Measurements from ENCODE around the gene PCYOX1L.

The PCYOX1L gene

DNA sequence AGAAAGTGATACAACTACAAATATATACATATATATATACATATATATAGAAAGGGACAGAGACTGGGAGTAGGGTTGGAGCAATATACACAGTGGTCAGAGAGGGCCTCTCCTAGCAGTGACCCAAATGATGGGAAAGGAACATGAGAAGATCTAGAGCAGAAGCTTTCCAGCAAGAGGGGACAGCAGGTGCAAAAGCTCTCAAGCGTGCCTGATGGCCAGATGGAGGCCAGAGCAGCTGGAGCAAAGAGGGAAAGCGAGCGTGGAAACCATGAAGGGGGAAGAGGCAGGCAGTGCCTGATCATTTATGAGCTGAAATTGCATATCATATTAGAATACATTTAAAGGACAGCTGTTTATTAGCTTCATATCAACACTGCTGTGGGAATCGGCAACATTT is 20.1 kb upstream of the PCYOX1L start:
- no peak for DNase-seq

DNA sequence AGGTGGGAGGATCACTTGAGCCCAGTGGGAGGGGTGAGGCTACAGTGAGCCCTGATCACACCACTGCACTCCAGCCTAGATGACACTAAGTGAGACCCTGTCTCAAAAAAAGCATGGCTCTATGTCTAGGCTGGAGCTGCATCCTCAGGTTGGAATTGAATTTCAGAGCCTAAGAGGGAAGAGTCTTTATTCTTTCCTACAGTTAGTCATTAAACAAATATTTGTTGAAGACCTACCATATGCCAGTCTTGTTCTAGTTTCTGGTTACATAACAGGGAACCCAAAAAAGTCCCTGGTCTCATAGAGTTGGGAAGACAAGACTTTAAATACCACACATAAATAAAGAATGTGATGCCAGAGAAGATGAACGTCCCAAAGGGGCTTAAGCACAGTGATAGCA is 19.5 kb upstream of the PCYOX1L start:
- DNase-seq, result no peak

DNA sequence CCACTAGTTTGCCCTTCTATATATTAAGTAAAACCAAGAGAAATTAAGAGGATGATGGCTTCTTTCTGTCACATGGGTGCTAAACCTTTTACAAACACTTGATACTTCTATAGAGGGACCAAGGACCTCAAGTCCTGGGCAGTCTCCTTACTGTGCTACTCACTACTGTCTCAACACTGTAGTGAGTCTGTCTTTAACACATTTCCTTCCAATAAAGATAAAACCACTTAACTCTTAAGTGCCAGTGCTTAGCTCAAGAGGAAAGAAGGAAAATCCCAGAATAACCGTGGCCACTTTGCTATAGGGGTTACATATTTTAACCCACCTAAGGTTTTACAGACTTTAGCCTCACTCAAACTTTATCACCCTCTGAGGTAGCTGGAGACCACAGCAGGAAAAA is 16.9 kb upstream of the PCYOX1L start:
- no peak for DNase-seq

DNA sequence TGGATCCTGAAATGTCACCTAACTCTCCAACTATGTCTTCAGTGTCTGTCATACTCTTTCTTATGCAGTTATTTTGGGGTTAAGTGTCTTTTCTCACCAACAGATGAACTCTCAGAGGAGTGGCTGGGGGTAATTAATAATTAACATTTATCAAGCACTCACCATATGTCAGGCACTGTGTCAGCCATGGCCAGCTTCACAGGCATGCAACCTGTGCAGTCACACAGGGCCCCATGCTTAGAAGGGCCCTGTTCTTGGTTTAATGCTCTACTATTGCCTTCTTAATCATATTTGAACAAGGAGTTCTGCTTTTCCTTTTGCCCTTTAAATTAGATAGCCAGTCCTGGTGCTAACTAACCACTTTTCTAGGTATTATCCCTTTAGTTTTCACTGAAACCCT is 16.0 kb upstream of the PCYOX1L start:
- DNase-seq, result no peak

DNA sequence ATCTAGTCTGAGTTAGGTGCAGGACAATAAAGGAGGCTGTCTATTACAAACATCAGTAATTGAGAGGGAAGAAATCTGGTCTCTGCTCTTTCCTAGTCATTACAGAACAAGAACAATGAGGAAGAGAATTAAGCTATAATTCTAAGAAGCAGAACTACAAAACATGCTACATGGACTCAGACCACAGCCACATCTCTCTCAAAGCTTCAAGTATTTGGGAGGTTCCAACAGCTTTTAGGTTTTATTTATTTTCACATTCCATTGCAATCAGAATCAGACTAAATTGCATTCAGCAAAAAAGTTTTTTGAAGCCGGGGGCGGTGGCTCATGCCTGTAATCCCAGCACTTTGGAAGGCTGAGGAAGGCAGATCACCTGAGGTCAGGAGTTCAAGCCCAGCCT is 13.7 kb upstream of the PCYOX1L start:
- DNase-seq, result no peak

DNA sequence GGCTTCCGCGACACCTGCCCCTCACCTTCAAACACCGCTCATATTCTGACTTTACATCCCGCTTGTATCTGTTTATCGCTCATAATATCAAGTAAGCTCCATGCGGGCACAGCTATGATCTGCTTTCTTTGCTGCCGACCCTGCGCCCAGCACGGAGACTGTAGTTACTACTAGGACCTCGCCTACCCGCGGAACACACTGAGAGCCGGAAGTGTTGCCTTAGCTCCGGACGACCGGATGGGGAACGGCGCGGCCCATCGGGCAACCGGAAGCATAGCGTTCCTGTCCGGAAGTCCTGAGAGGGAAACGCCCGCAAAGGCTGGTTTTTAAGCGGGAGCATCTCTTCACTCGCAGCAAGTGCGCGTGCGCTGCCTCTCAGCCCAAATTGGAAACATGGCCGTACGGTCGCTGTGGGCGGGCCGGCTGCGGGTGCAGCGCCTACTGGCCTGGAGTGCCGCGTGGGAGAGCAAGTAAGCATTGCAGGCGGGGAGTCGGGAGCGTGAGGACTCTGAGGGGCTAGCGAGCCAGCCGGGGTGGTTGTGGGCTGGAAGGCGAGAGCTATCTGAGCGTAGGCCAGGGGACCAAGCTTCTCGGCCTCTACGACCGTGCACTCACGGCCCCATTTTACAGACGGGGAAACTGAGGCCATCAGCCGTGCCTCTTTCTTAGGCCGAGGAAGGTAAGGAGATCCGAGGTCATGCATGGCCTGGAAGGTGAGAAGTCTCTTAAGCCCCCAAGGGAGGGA is 12.5 kb upstream of the PCYOX1L start, which contains the start of gene GRPEL2:
GRPEL2 (plus strand) TSS at position 353 of the 745 bp plus-strand sequence; CDS start at position 394, 41 bp downstream.
- DNase-seq, result peak; percentile 98

DNA sequence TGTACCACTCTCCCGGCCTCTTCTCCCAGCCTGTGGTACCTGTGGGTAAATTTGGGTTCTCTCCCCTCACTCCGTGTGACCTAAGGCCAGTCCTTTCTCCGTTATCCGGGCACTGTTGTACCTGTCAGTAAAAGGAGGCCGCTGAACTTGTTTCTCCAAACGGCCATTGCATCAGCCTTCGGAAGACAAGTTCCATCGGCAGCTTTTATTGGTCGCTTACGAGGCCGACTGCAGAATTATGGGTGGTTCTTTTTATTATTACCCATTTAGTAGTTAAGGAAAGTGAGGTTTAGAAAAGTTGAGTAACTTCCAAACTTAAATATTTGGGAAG is 12.0 kb upstream of the PCYOX1L start:
- DNase-seq, result peak; percentile 45

DNA sequence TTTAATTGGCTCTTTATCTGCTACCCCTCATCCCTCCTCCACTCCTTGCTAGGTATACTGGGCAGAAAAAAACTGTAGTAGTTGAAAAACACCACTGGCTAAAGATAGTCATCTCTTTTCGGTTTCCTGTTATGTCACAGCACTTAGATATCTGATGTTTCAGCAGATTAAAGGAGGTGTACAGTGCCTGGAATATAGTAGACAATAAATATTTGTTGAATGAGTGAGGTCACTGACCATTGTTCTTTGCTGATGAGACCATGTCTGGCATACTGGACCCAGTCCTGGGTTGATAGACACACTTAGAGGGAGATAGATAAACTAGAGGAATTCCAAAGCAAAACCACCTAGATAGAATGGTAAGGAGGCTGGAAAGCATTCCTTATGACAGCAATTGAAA is 9.3 kb upstream of the PCYOX1L start:
- DNase-seq, result no peak

DNA sequence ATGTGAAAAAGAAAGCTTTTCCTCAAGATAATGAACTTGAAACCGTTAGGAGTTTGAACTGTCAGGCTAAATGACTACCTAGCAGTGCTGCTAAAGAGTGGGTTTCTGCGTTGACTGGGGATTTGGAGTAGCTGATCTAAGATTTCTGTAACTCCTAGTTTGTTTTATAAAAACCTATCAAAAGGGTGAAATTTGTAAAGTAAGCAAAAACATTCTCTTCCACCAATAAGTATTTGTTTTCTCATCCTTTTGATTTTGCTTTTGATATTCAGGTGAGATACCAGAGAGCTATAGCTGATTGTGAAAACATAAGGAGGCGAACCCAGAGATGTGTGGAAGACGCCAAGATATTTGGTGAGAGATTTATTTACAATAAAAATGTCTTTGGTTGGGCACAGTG is 8.5 kb upstream of the PCYOX1L start:
- DNase-seq, result no peak

DNA sequence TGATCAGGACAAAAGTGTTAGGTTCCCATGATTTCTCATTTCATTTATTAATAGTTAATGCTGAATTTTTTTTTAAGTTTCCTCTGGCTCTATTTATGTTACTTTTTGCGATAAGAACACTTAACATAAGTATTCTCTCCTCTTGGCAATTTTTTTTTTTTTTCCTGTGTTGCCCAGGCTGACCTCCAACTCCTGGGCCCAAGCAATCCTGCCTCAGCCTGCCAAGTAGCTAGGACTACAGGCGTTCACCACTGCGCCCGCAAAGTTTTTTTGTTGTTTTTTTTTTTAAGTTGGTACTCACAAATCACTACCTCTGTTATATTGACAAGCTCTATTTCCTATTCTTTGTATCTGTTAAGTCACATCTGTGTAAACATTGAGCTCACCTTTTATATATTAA is 5.7 kb upstream of the PCYOX1L start:
- DNase-seq, result no peak

DNA sequence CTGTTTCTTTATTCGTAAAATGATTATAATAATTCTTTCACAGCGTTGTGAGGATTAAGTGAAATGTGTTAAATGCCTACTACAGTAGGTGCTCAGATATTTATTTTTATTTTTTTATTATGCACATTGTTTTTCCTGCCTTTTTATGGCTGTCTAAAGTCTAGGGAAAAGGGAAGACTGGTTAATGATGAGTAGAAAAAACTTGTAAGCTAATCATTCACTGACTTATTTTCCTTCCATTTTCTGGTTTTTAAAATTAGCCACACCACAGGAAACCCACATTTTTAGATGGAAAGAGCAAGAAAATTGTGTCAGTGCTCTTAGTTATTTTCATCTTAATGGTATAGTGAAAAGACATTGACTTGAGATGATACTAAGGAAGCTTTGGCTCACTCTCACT is 3.9 kb upstream of the PCYOX1L start:
- no peak for DNase-seq

DNA sequence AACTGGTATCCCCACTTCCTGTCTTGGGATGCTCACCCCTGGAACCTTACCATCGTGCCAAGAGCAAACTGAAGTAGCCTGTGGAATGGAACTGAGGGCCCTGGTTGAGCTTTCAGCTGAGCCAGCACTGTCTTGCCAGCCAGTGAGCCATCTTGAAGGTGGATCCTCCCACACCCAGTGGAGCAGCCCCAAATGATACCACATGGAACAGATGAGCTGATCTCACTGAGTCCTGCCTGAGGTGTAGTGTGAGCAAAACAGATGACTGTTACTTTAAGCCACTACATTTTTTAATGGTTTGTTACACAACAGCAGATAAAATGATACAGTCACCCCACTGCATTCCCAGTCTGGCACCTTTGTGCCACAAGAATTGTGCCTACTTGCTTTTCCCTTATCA is 2.2 kb upstream of the PCYOX1L start:
- no peak for DNase-seq

DNA sequence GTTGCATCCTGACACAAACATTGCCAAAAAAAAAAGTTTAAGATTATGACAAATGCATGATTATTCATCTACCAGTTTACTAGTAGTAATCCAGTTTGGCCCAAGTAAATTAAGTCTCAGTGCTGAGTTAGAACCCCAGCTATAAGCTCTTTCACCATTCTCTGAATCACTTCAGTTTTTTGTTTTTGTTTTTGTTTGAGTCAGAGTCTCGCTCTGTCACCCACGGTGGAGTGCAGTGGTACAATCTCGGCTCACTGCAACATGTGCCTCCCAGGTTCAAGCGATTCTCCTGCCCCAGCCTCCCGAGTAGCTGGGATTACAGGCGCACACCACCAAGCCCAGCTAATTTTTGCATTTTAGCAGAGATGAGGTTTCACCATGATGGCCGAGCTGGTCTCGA is 1.5 kb upstream of the PCYOX1L start:
- DNase-seq, result no peak

DNA sequence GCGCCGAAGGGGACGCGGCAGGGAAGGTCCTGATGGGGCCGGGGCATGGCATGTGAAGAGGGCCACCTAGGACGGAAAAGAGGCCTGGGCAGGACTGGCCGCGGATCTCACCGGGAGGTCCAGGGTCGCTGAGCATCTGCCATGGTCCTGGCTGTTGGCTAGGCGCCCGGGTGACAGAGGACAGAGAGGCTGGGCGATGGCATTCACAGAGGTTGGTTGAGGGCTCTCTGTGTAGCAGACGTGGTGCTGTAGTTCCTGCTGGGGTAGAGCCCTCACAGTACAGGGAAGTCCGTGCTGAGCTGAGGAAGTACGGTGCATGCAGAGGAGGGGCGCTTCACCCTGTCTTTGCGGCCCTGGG is 427 bp downstream of the PCYOX1L start:
- no peak for DNase-seq

DNA sequence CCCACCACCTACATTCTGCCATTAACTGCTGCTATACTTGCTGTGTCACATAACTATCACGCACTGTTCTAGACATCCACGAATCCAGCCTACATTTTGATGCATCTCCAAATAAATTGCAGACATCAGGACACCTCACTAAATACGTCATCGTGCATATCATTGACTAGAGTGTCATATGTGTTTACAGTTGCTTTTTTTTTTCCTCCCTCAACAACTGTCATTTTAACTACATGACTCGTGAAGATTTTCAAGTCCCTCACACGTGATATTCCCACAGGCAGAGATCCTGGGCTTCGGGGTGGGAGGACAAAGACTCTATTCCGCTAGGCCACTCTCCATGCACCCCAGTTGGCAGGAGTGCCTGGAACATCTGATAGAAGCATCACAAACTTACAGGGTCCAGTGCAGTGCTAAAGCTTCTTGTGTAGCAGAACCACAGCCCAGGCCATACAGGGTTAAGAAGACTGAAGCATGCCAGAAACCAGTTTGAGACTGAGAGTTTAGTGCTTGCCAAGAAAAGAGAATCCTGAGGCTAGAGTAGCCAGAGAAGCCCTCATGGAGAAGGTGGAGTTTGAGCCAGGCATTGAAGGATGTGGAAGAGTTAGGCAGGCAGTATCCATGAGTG is 1.1 kb downstream of the PCYOX1L start:
- no peak for DNase-seq

DNA sequence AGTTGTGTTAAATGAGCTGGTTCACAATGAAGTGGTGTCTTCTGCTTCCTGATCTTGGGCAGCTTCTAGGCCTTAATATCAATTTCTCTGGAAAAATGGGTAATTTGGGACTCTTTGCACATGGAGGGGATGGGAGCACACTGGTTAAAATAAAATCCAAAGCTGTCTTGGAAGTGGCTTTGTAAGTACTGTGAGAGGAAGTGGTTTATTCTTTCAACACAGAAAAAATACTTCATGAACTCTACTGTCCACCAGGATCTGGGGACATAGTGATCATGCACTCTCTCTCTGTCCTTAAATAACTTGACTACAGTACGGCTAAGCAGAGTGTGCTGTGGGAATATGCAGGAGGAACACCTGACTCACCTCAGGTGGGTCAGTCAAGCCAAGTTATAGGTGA is 2.4 kb downstream of the PCYOX1L start:
- no peak for DNase-seq

DNA sequence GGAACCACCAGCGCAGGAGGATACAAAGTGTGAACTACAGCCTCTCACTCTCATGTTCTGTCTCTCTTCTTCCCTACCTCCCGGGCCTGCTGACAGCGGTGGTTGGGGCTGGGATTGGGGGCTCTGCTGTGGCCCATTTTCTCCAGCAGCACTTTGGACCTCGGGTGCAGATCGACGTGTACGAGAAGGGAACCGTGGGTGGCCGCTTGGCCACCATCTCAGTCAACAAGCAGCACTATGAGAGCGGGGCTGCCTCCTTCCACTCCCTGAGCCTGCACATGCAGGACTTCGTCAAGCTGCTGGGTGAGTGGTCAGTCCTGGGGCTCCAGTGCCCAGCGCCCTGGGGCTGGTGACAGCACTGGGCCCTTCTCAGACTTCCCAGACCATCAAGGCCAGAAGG is 4.7 kb downstream of the PCYOX1L start:
- no peak for DNase-seq

DNA sequence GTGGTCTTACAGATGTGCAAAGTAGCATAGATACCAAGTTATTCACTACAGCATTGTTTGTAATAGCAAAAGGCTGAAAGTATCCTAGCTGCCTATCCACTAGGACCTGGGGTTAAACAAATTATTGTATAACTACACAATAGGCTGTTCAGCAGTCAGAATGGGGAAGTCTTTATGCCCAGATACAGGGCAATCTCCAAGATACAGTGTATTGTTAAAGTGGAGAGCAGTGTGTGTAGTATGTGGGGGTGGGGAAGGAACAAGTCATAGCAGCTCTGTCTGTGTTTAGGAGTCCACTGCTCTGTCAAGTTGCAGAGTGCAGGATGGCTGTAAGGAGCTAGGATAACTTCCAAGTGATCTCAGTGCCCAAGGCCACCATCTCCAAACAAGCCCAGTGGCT is 5.5 kb downstream of the PCYOX1L start:
- DNase-seq, result no peak

DNA sequence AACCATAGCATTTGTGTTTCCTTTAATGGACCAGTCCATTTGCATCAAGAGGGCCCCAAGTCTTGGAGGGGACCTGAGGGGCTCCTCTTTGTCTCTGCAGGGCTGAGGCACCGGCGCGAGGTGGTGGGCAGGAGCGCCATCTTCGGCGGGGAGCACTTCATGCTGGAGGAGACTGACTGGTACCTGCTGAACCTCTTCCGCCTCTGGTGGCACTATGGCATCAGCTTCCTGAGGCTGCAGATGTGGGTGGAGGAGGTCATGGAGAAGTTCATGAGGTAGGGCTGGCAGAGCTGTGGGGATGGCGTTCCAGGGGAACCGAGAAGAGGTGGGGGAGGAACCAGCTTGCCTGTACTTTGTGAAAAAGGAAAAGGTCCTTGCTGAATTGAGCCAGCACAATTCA is 6.1 kb downstream of the PCYOX1L start:
- DNase-seq, result no peak

DNA sequence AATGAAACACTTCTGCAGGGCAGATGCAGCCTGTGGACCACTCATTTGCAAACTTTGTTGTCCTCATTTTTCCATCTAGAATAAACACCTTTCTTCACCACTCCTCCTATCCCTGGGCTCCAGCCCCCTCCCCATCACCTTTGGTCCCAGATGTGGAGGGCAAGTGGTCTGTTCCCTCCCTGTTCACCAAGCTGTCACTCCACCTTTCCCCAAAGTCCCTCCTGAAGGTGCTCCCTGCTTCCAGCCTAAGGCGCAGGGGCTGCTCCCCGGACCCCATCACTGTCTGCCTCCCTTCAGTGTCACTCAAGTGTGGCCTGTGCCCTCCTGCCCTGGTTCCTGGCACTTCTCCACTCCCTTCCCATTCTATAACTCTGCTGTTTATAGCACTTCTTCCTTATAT is 6.9 kb downstream of the PCYOX1L start:
- DNase-seq, result no peak

DNA sequence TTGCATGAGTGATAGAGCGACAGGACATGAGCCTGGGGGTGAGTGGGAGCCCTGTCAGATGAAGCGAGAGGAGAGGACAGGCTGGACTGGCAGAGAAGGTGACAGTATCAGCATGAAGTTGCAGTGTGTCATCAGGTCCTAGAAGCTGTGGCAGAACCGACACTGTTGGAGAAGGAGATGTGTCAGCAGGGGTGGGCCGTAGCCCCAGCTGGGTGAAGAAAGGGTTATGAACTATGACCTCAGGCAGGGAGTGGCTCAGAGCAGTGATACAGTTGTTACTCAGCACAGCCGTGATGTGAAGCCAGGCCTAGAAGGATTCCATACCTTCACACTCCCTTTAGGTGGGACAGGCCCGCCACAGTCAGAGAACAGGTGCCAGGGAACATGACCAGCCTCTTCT is 7.6 kb downstream of the PCYOX1L start:
- no peak for DNase-seq

DNA sequence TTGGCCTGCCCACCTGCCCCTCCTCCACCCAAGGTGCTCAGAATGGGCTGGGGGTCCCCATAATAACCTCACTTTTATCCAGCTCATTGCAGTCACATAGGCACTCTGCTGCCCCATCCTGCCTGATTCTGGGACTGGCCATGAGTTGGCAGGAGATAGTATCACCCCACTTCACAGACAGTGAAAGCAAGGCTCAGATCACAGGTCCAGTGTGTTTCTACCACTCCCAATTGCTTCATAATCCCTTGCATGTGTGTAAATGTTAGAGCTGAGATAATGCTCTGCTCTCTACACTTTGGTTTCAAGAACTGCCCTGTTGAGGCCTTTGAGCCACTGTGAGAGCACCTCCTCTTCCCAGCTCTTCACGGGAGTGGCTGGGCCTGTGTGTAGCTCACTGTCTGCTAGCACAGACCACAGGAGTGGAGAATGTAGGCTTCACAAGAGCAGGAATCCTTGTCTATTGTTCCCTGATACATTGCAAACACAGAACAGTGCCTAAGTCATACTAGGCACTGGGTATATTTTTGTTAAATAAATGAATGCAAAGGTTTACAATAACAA is 8.4 kb downstream of the PCYOX1L start:
- no peak for DNase-seq

DNA sequence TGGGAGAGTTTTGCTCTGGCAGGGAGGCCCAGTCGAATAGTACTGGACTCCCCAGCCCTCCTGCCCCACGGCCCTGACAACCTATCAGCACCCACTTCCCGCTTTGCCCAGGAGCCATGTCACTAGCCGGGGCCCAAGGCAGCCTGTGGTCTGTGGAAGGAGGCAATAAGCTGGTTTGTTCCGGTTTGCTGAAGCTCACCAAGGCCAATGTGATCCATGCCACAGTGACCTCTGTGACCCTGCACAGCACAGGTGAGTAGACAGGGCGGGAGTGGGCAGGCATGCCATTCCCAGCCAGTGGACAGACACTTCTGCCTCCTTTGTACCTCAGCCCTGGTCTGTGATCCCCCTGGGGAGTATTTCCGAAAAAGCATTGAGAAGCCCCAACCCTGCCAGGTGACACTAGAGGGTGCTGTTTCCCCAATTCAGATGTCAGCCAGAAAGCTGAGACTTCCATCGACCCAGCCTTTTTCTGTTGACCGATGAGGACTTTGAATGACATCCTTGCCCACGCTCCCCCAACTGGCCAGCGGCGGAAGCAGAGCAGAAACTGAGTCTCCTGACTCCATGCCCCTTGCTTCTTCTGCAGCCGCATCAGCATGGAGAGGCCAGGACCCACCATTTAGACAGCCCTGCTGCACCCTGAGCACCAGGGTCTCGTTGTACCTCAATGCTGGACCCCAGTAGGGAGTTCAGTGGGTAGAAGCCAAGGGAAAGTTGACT is 9.6 kb downstream of the PCYOX1L start:
- DNase-seq, result peak; percentile 74

Data from fibroblast of skin of abdomen (primary cell).